Adrenal gland (tissue), 12 donors: Measurements from ENCODE around the gene RHOC. TPM values are rescaled to one million over a fixed set of nuclear protein-coding genes. Genes with fewer than 3 reads are reported as not detected.

Experiments used
- DNase-seq, 7 donors: peaks; one replicate each; pipeline ENCODE4 v3.0.0-alpha.2; 2019 to 2020
- H3K27ac ChIP-seq, 5 donors: fragments of 200-600 bp; sonication (generic) in 4 of 5; 1 replicate in 3 of 5; 2 replicates in 2 of 5; pipeline versions ENCODE4 v1.5.1 to v1.8.0; 2016 to 2020; ENCODE audit warnings: mild to moderate bottlenecking in 1 of 5
- H3K27me3 ChIP-seq: fragments of 200-600 bp; 2 replicates; pipeline ENCODE4 v1.8.0; 2021
- H3K36me3 ChIP-seq, 2 donors: fragments of 200-600 bp; replicated peaks in 1 of 2; 1 replicate in 1 of 2; 2 replicates in 1 of 2; pipeline versions ENCODE4 v1.5.1 to v1.8.0; 2018 to 2022
- H3K4me1 ChIP-seq, 2 donors: fragments of 200-600 bp; replicated peaks in 1 of 2; 1 replicate in 1 of 2; 2 replicates in 1 of 2; pipeline versions ENCODE4 v1.5.1 to v1.8.0; 2018 to 2021
- H3K4me3 ChIP-seq, 4 donors: fragments of 200-600 bp; sonication (generic) in 3 of 4; one replicate each; pipeline ENCODE4 v1.5.1; 2016 to 2018
- H3K9me3 ChIP-seq, 3 donors: fragments of 200-600 bp; sonication (generic) in 1 of 3; replicated peaks in 1 of 3; 1 replicate in 2 of 3; 2 replicates in 1 of 3; pipeline versions ENCODE4 v1.5.1 to v1.8.0; 2016 to 2021
- POLR2A ChIP-seq, 2 donors: fragments of 450-650 bp; IDR thresholded peaks; one replicate each; pipeline ENCODE4 v1.6.1; 2017; ENCODE audit warnings: antibody characterized with exemption in 2 of 2, mild to moderate bottlenecking in 2 of 2, moderate library complexity in 1 of 2
- WGBS, 4 donors: extraction: QIAGEN DNeasy Blood & Tissue Kit in 2 of 4; methylation state at CpG; one replicate each; pipeline versions ENCODE4 v1.1.5 to v1.1.7; 2013 to 2017; 5-methylcytosine and 5-hydroxymethylcytosine counted together
- intact Hi-C, 2 donors: fragments of 100-400 bp; cut with DNase I; formaldehyde crosslinking; loops; one replicate each; pipeline versions ENCODE4 v1.14.1 to v1.15.0; 2022 to 2023
- polyA plus RNA-seq, 3 donors: library from polyadenylated mRNA; stranded (reverse); fragments of 200-250 nt in 2 of 3; fragments of 350-450 nt in 1 of 3; fragmentation: Illumina TruSeq in 1 of 3; extraction: RNeasy Lipid Tissue Mini Kit (QIAGEN cat#74804) in 1 of 3; gene quantifications; one replicate each; pipeline ENCODE4 v1.2.3, GENCODE V29; 2013 to 2014
- total RNA-seq, 9 donors: library from RNA; depleted of rRNA in 4 of 9; stranded (reverse); fragments of >200 nt in 4 of 9; fragments of 120-200 nt in 1 of 9; fragmentation: NEBNext Ultra II Directional in 1 of 9; extraction: Animal tissue kit (Norgen Biotek cat#: 25700) in 1 of 9; gene quantifications; one replicate each; pipeline versions ENCODE4 v1.1.0 to v1.2.4, GENCODE V29; 2013 to 2023
- TF ChIP-seq, protein P1 (sequence below), 6 experiments: fragments of 450-650 bp in 4 of 6; fragments of 200-600 bp in 2 of 6; sonication (generic) in 1 of 6; IDR thresholded peaks; 1 replicate in 5 of 6; 2 replicates in 1 of 6; pipeline versions ENCODE4 v1.5.1 to v1.8.0; 2016 to 2021; ENCODE audit warnings: antibody characterized with exemption in 6 of 6, mild to moderate bottlenecking in 2 of 6, moderate library complexity in 1 of 6
- donor health status: healthy with polysubstance abuse.
- donor health status: Bipolar disorder and iron deficiency.
- donor health status: DM: yes; HTN: yes; CAD: no.
- donor health status: DM: no; HTN: no; CAD: no.
- donor health status: DM: no; HTN: no; CAD: no.
- donor health status: DM: yes; HTN: yes; CAD: no.

The RHOC gene
- total and polyA plus RNA-seq, 12 donors, result 186 to 374 (median 237) TPM

DNA sequence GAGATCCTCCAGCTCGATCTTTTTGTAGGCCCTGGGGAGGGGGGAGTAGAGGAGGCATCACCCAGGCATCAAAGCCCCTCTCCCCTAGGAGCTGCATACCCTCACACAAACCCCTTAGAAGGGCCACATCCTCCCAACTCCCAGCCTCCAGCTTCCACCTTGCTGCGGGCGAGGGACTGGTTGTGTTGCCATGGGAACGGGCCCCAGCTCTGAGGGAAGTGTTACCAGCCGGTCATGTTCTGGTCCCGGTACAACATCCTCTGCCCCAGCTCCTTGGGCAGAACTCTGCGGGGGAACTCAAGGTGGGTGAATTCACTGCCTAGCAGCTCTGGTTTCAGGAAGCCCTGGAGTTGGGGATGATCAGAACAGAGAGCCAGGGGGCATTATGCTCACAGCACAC lies 4.1 kb upstream of the RHOC start:
- Histone ChIP-seq H3K9me3 (no peaks in the 10 kb centered on the region), H3K4me3 (no peak overlapping the region), H3K4me1 (peaks cover 18 to 24% of the 10 kb centered on the region in 2 donors), H3K36me3 (no peaks in the 10 kb centered on the region), H3K27ac (no peak overlapping the region), H3K27me3 (no peaks in the 10 kb centered on the region)
- WGBS, 4 donors, result 56 to 77% (median 72%) methylated on average over 5 to 7 of the region's 7 CpGs
- TF ChIP-seq, protein P1, sequence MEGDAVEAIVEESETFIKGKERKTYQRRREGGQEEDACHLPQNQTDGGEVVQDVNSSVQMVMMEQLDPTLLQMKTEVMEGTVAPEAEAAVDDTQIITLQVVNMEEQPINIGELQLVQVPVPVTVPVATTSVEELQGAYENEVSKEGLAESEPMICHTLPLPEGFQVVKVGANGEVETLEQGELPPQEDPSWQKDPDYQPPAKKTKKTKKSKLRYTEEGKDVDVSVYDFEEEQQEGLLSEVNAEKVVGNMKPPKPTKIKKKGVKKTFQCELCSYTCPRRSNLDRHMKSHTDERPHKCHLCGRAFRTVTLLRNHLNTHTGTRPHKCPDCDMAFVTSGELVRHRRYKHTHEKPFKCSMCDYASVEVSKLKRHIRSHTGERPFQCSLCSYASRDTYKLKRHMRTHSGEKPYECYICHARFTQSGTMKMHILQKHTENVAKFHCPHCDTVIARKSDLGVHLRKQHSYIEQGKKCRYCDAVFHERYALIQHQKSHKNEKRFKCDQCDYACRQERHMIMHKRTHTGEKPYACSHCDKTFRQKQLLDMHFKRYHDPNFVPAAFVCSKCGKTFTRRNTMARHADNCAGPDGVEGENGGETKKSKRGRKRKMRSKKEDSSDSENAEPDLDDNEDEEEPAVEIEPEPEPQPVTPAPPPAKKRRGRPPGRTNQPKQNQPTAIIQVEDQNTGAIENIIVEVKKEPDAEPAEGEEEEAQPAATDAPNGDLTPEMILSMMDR (IDR thresholded peaks at IDR 0.05), result no peak
- TF ChIP-seq POLR2A (IDR thresholded peaks at IDR 0.05), result no peak
- intact Hi-C loops, result loop anchor here in 1 of 2 donors (5.0 to 10.0 kb wide), 3 partner anchors 94 to 334 kb away; partner anchors contain the start of genes CAPZA1 and ST7L
- DNase-seq, result no peak

DNA sequence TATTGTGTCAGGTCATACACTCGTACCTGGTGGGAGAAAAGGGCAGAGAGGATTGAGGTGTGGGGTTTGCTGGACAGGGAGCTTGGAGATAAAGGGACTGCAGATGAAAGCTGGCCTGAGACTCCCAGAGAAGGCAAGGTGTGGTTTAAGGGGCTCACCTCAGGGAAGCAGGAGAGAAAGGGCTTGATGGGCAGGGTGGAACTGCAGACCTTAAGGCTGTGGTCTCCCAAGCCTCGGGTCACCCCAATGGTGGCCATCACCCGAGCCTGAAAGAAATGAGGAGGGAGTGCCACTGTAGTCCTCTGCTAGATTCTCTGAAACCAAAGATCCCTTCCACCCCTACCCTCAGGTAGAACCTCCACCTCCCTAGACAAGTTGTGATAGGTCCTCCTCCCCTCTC lies 3.7 kb upstream of the RHOC start:
- Histone ChIP-seq H3K4me3 (no peak overlapping the region), H3K27ac (no peak overlapping the region), H3K27me3 (no peaks in the 10 kb centered on the region), H3K36me3 (no peaks in the 10 kb centered on the region), H3K4me1 (peaks cover 18 to 24% of the 10 kb centered on the region in 2 donors), H3K9me3 (no peaks in the 10 kb centered on the region)
- intact Hi-C loops, result loop anchor here in 1 of 2 donors (5.0 to 10.0 kb wide), 3 partner anchors 93 to 334 kb away; partner anchors contain the start of genes CAPZA1 and ST7L
- no peak for TF ChIP-seq POLR2A (IDR thresholded peaks at IDR 0.05)
- TF ChIP-seq, protein P1 (IDR thresholded peaks at IDR 0.05), result no peak
- no peak for DNase-seq
- 78 to 90% (median 82%) methylated on average over 3 of the region's 3 CpGs for WGBS, 4 donors

DNA sequence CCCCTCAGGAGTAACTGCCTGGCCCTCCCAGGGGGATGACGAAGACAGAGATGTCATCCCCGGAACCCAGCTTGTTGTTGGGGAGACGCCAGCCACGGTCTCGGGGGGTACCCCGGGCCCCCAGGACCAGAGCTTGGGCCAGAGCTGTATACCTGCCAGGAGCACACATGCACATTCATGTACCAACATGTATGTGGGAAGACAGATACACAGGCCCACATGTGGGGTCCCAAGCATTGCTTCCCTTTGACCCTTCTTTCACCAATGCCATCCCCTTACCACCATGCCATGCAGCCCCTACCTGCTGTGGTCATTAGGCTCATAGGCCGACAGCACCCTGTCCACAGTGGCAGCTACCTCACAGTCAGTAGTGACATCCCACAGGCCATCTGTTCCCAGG lies 3.2 kb upstream of the RHOC start:
- Histone ChIP-seq H3K4me3 (no peak overlapping the region), H3K36me3 (no peaks in the 10 kb centered on the region), H3K9me3 (no peaks in the 10 kb centered on the region), H3K27ac (no peak overlapping the region), H3K27me3 (no peaks in the 10 kb centered on the region), H3K4me1 (peaks cover 20 to 27% of the 10 kb centered on the region in 2 donors)
- TF ChIP-seq, protein P1 (IDR thresholded peaks at IDR 0.05), result no peak
- TF ChIP-seq POLR2A (IDR thresholded peaks at IDR 0.05), result no peak
- 74 to 88% (median 81%) methylated on average over 4 to 7 of the region's 7 CpGs for WGBS, 4 donors
- intact Hi-C loops, result loop anchor here in 1 of 2 donors (5.0 to 10.0 kb wide), 3 partner anchors 93 to 335 kb away; partner anchors contain the start of genes CAPZA1 and ST7L
- no peak for DNase-seq

DNA sequence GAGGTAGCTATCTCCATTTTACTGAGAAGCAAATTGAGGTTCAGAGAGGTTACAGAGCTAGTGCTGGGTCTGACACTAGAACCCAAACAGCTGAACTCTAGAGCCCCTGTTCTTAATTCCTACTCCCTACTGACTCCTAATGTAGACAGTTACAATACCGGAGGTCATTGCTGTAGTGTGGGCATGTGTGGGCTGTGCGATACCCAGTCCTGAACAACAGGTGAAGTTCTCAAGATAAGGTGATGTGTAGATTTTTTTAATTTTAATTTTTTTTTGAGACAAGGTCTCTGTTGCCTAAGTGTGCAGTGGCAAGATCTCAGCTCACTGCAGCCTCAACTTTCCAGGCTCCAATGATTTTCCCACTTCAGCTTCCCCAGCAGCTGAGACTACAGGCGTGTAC lies 1.6 kb upstream of the RHOC start:
- Histone ChIP-seq H3K36me3 (peaks cover 0 to 1% of the 10 kb centered on the region in 2 donors), H3K4me3 (no peak overlapping the region), H3K9me3 (no peaks in the 10 kb centered on the region), H3K4me1 (peaks cover 22 to 28% of the 10 kb centered on the region in 2 donors), H3K27me3 (no peaks in the 10 kb centered on the region), H3K27ac (no peak overlapping the region)
- intact Hi-C loops, result loop anchor here (5.0 kb wide), 5 partner anchors 36 to 321 kb away; partner anchors contain the start of genes CAPZA1 (in 1 of the 2), CTTNBP2NL (in 1 of the 2), MOV10 (in 1 of the 2) and ST7L (in 1 of the 2)
- TF ChIP-seq POLR2A (IDR thresholded peaks at IDR 0.05), result no peak
- TF ChIP-seq, protein P1 (IDR thresholded peaks at IDR 0.05), result no peak
- 91 to 94% (median 93%) methylated on average over 3 of the region's 3 CpGs for WGBS, 4 donors
- DNase-seq, result no peak
